Adrenal gland (tissue), 12 donors: Measurements from ENCODE around the gene NF1. TPM values are rescaled to one million over a fixed set of nuclear protein-coding genes. Genes with fewer than 3 reads are reported as not detected.
A peak's percentile ranks its signal among the peaks of the same experiment; 100 is the strongest.

Experiments used
- DNase-seq, 7 donors: peaks; one replicate each; pipeline ENCODE4 v3.0.0-alpha.2; 2019 to 2020
- H3K27ac ChIP-seq, 5 donors: fragments of 200-600 bp; sonication (generic) in 4 of 5; 1 replicate in 3 of 5; 2 replicates in 2 of 5; pipeline versions ENCODE4 v1.5.1 to v1.8.0; 2016 to 2020; ENCODE audit warnings: mild to moderate bottlenecking in 1 of 5
- H3K27me3 ChIP-seq: fragments of 200-600 bp; 2 replicates; pipeline ENCODE4 v1.8.0; 2021
- H3K36me3 ChIP-seq, 2 donors: fragments of 200-600 bp; replicated peaks in 1 of 2; 1 replicate in 1 of 2; 2 replicates in 1 of 2; pipeline versions ENCODE4 v1.5.1 to v1.8.0; 2018 to 2022
- H3K4me1 ChIP-seq, 2 donors: fragments of 200-600 bp; replicated peaks in 1 of 2; 1 replicate in 1 of 2; 2 replicates in 1 of 2; pipeline versions ENCODE4 v1.5.1 to v1.8.0; 2018 to 2021
- H3K4me3 ChIP-seq, 4 donors: fragments of 200-600 bp; sonication (generic) in 3 of 4; one replicate each; pipeline ENCODE4 v1.5.1; 2016 to 2018
- H3K9me3 ChIP-seq, 3 donors: fragments of 200-600 bp; sonication (generic) in 1 of 3; replicated peaks in 1 of 3; 1 replicate in 2 of 3; 2 replicates in 1 of 3; pipeline versions ENCODE4 v1.5.1 to v1.8.0; 2016 to 2021
- POLR2A ChIP-seq, 2 donors: fragments of 450-650 bp; IDR thresholded peaks; one replicate each; pipeline ENCODE4 v1.6.1; 2017; ENCODE audit warnings: antibody characterized with exemption in 2 of 2, mild to moderate bottlenecking in 2 of 2, moderate library complexity in 1 of 2
- WGBS, 4 donors: extraction: QIAGEN DNeasy Blood & Tissue Kit in 2 of 4; methylation state at CpG; one replicate each; pipeline versions ENCODE4 v1.1.5 to v1.1.7; 2013 to 2017; 5-methylcytosine and 5-hydroxymethylcytosine counted together
- intact Hi-C, 2 donors: fragments of 100-400 bp; cut with DNase I; formaldehyde crosslinking; loops; one replicate each; pipeline versions ENCODE4 v1.14.1 to v1.15.0; 2022 to 2023
- polyA plus RNA-seq, 3 donors: library from polyadenylated mRNA; stranded (reverse); fragments of 200-250 nt in 2 of 3; fragments of 350-450 nt in 1 of 3; fragmentation: Illumina TruSeq in 1 of 3; extraction: RNeasy Lipid Tissue Mini Kit (QIAGEN cat#74804) in 1 of 3; gene quantifications; one replicate each; pipeline ENCODE4 v1.2.3, GENCODE V29; 2013 to 2014
- total RNA-seq, 9 donors: library from RNA; depleted of rRNA in 4 of 9; stranded (reverse); fragments of >200 nt in 4 of 9; fragments of 120-200 nt in 1 of 9; fragmentation: NEBNext Ultra II Directional in 1 of 9; extraction: Animal tissue kit (Norgen Biotek cat#: 25700) in 1 of 9; gene quantifications; one replicate each; pipeline versions ENCODE4 v1.1.0 to v1.2.4, GENCODE V29; 2013 to 2023
- TF ChIP-seq, protein P1 (sequence below), 6 experiments: fragments of 450-650 bp in 4 of 6; fragments of 200-600 bp in 2 of 6; sonication (generic) in 1 of 6; IDR thresholded peaks; 1 replicate in 5 of 6; 2 replicates in 1 of 6; pipeline versions ENCODE4 v1.5.1 to v1.8.0; 2016 to 2021; ENCODE audit warnings: antibody characterized with exemption in 6 of 6, mild to moderate bottlenecking in 2 of 6, moderate library complexity in 1 of 6
- donor health status: healthy with polysubstance abuse.
- donor health status: Bipolar disorder and iron deficiency.
- donor health status: DM: yes; HTN: yes; CAD: no.
- donor health status: DM: no; HTN: no; CAD: no.
- donor health status: DM: no; HTN: no; CAD: no.
- donor health status: DM: yes; HTN: yes; CAD: no.

The NF1 gene
- total and polyA plus RNA-seq, 12 donors: 8.8 to 91.3 (median 53.5) TPM

DNA sequence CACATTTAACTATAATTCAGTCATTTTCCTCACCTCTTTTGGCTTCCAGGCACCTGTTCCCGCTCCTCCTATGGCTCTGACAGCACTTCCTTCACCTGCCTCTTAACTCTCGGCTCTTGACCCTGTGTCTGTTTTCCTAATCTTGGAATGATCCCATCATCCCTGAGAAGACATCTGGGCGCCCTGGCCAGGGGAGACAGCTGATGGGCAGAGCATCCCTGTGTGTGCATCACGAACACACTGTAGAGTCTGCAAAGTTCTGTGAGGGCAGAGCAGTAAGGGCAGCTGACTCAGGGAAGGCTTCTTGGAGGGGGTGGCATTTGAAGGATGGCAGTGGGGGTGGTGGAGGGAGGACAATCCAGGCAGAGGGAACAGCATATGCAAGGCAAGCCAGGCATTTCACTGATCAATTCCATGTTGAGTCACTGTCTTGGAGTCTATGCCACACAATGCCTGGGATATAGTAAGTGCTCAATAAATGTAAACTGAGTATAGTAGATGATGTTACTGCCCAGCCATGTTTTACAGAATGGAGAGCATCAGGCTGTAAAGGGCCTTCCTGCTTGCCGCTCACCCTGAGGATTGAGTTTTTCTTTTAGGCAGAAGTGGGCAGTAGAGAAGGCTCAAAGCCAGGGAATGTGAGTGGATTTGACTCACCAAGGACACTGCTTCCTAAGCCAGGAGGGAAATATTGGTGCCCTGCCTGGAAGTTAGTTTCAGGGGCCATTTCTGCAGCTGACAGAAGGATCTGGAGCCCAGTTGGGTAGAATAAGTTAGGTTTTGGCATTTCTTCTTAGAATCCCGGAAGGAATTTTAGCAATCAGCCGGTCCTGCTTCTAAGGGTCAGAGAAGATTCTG, 290.9 kb downstream of the NF1 start:
- intact Hi-C loops: no loop called here
- no peak overlapping the region for H3K4me3 ChIP-seq

DNA sequence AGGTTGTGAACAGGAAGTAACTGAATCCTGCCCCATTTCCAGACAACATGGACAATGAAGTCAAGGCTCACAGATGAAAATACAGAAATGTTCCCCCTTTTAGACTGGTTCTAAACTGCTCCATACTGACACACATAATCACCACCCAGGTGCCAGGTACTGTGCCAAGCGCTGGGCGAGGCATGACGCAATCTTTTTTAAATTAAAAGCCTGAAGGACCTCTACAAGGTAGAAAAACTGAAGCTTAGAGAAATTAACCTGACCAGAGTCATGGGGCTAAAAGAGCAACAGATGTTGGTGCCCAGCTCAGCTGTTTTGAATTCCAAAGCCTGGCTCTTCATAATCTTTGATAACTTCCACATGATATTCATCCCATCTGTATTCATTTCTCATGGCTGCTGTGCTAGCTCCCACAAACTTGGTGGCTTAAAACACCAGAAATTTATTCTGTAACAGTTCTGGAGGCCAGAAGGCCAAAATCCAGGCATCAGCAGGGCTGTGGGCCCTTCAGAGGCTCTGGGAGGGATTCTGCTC, 291.8 kb downstream of the NF1 start:
- no peak for TF ChIP-seq POLR2A (IDR thresholded peaks at IDR 0.05)
- TF ChIP-seq, protein P1, sequence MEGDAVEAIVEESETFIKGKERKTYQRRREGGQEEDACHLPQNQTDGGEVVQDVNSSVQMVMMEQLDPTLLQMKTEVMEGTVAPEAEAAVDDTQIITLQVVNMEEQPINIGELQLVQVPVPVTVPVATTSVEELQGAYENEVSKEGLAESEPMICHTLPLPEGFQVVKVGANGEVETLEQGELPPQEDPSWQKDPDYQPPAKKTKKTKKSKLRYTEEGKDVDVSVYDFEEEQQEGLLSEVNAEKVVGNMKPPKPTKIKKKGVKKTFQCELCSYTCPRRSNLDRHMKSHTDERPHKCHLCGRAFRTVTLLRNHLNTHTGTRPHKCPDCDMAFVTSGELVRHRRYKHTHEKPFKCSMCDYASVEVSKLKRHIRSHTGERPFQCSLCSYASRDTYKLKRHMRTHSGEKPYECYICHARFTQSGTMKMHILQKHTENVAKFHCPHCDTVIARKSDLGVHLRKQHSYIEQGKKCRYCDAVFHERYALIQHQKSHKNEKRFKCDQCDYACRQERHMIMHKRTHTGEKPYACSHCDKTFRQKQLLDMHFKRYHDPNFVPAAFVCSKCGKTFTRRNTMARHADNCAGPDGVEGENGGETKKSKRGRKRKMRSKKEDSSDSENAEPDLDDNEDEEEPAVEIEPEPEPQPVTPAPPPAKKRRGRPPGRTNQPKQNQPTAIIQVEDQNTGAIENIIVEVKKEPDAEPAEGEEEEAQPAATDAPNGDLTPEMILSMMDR (IDR thresholded peaks at IDR 0.05): no peak
- no peak overlapping the region for H3K27ac ChIP-seq
- peaks cover 0 to 7% of the 10 kb centered on the region in 2 donors for H3K36me3 ChIP-seq
- H3K4me1 ChIP-seq: peaks cover 0 to 5% of the 10 kb centered on the region in 2 donors
- no peaks in the 10 kb centered on the region for H3K27me3 ChIP-seq
- no peak overlapping the region for H3K4me3 ChIP-seq
- DNase-seq: no peak
- WGBS, 4 donors: 83 to 92% (median 85%) methylated on average over 3 of the region's 3 CpGs
- intact Hi-C loops: no loop called here
- H3K9me3 ChIP-seq: no peaks in the 10 kb centered on the region

More for the DNA sequence above, 290.9 kb downstream of the NF1 start:
- TF ChIP-seq, protein P1 (IDR thresholded peaks at IDR 0.05): no peak
- DNase-seq: peak in 5 of 7 donors; percentile 42 to 65 (median 53)
- H3K4me1 ChIP-seq: peaks cover 0 to 5% of the 10 kb centered on the region in 2 donors
- H3K27me3 ChIP-seq: no peaks in the 10 kb centered on the region
- H3K9me3 ChIP-seq: no peaks in the 10 kb centered on the region
- H3K27ac ChIP-seq: no peak overlapping the region
- WGBS, 4 donors: 74 to 83% (median 82%) methylated on average over 7 of the region's 7 CpGs
- peaks cover 0 to 7% of the 10 kb centered on the region in 2 donors for H3K36me3 ChIP-seq

DNA sequence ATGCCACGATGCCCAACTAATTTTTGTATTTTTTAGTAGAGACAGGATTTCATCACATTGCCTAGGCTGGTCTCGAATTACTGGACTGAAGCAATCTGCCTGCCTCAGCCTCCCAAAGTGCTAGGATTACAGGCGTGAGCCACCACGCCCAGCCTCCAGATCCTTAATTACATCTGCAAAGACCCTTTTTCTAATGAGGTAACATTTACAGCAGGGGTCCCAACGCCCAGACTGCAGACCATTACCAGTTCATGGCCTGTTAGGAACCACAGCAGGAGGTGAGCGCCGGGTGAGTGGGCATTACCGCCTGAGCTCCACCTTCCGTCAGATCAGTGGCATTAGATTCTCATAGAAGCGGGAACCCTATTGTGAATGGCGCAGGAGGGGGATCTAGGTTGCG, 292.7 kb downstream of the NF1 start:
- DNase-seq: no peak
- Histone ChIP-seq H3K27ac (no peak overlapping the region), H3K27me3 (peaks cover 5% of the 10 kb centered on the region), H3K4me1 (peaks cover 0 to 5% of the 10 kb centered on the region in 2 donors), H3K4me3 (no peak overlapping the region), H3K36me3 (peaks cover 0 to 1% of the 10 kb centered on the region in 2 donors), H3K9me3 (no peaks in the 10 kb centered on the region)
- intact Hi-C loops: no loop called here
- WGBS, 4 donors: 85 to 95% (median 90%) methylated on average over 12 of the region's 12 CpGs
- TF ChIP-seq, protein P1 (IDR thresholded peaks at IDR 0.05): no peak
- TF ChIP-seq POLR2A (IDR thresholded peaks at IDR 0.05): no peak

DNA sequence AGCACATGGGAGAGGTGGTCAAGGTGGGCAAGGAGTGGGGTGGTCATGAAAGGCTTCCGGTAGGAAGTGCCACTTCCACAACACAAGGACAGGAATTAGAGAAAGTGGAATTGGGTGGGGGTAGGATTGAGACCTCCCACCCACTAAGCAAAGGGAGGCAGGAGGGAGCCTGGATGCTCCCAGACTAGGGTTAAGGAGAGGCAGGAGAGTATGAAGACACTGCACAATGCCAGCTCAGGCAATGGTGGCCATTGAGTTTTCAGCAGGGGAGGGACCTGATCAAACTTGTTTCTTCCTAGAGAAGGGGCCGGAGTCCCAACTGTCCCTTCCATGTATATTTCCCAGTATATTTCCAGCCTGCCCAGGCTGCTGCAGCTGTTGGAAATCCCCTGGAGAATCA, 293.6 kb downstream of the NF1 start:
- Histone ChIP-seq H3K36me3 (no peaks in the 10 kb centered on the region), H3K27ac (no peak overlapping the region), H3K27me3 (peaks cover 11% of the 10 kb centered on the region), H3K4me3 (no peak overlapping the region), H3K4me1 (peaks cover 0 to 5% of the 10 kb centered on the region in 2 donors), H3K9me3 (no peaks in the 10 kb centered on the region)
- no peak for DNase-seq
- TF ChIP-seq POLR2A (IDR thresholded peaks at IDR 0.05): no peak
- TF ChIP-seq, protein P1 (IDR thresholded peaks at IDR 0.05): no peak
- 69 to 90% (median 83%) methylated on average over 2 of the region's 2 CpGs for WGBS, 4 donors
- intact Hi-C loops: no loop called here
